Tibial artery (tissue), 4 donors: ENCODE measurements around the gene ZNF516.

Source experiments
- DNase-seq, 2 donors: peaks; one replicate each; pipeline ENCODE4 v3.0.0-alpha.2; 2019
- H3K27ac ChIP-seq, 2 donors: fragments of 200-600 bp; sonication (generic) in 1 of 2; 1 replicate in 1 of 2; 2 replicates in 1 of 2; pipeline ENCODE4 v1.5.1; 2018 to 2019; ENCODE audit warnings: mild to moderate bottlenecking in 1 of 2
- H3K27me3 ChIP-seq, 2 donors: fragments of 200-600 bp; sonication (generic) in 1 of 2; one replicate each; pipeline versions ENCODE4 v1.5.1 to v1.6.0; 2016 to 2019
- H3K36me3 ChIP-seq, 3 donors: fragments of 200-600 bp; sonication (generic) in 2 of 3; one replicate each; pipeline ENCODE4 v1.5.1; 2016 to 2019; ENCODE audit warnings: mild to moderate bottlenecking in 2 of 3
- H3K4me1 ChIP-seq, 4 donors: fragments of 200-600 bp; sonication (generic) in 2 of 4; 1 replicate in 3 of 4; 2 replicates in 1 of 4; pipeline ENCODE4 v1.5.1; 2016 to 2019
- H3K4me3 ChIP-seq, 2 donors: fragments of 200-600 bp; sonication (generic) in 1 of 2; 1 replicate in 1 of 2; 2 replicates in 1 of 2; pipeline ENCODE4 v1.5.1; 2018 to 2019; ENCODE audit warnings: mild to moderate bottlenecking in 2 of 2
- H3K9me3 ChIP-seq, 3 donors: fragments of 200-600 bp; sonication (generic) in 1 of 3; one replicate each; pipeline ENCODE4 v1.5.1; 2016 to 2019
- CTCF ChIP-seq, 2 experiments: fragments of 200-600 bp in 1 of 2; fragments of 450-650 bp in 1 of 2; IDR thresholded peaks; one replicate each; pipeline ENCODE4 v1.5.1; 2017 to 2019; ENCODE audit warnings: antibody characterized with exemption in 2 of 2, mild to moderate bottlenecking in 1 of 2, moderate library complexity in 1 of 2
- intact Hi-C: fragments of 100-400 bp; cut with DNase I; formaldehyde crosslinking; loops from one replicate; pipeline ENCODE4 v1.15.0; 2023; ENCODE audit warnings: low total_unique reads

ZNF516 gene

GRCh38 chr18:76506974-76507764 is 12.1 kb upstream of the ZNF516 start:
- H3K27me3 ChIP-seq, result no peaks in the 10 kb centered on the region
- no peak for TF ChIP-seq CTCF (IDR thresholded peaks at IDR 0.05)
- no peaks in the 10 kb centered on the region for H3K9me3 ChIP-seq
- no peaks in the 10 kb centered on the region for H3K4me1 ChIP-seq
- H3K36me3 ChIP-seq, result no peaks in the 10 kb centered on the region
- intact Hi-C loops, result no loop called here
- H3K27ac ChIP-seq, result no peak overlapping the region
- DNase-seq, result no peak
- no peak overlapping the region for H3K4me3 ChIP-seq

- H3K36me3 ChIP-seq, result no peaks in the 10 kb centered on the region
- no peaks in the 10 kb centered on the region for H3K27me3 ChIP-seq
- H3K27ac ChIP-seq, result no peak overlapping the region
- no peak for TF ChIP-seq CTCF (IDR thresholded peaks at IDR 0.05)
- H3K4me3 ChIP-seq, result no peak overlapping the region
- no peaks in the 10 kb centered on the region for H3K9me3 ChIP-seq
- H3K4me1 ChIP-seq, result no peaks in the 10 kb centered on the region
- no peak for DNase-seq
- intact Hi-C loops, result no loop called here
Measured at GRCh38 chr18:76506395-76506794, 11.4 kb upstream of the ZNF516 start.

- DNase-seq, result no peak
- intact Hi-C loops, result no loop called here
- Histone ChIP-seq H3K4me3 (no peak overlapping the region), H3K9me3 (no peaks in the 10 kb centered on the region), H3K27me3 (peaks cover 0 to 4% of the 10 kb centered on the region in 2 donors), H3K36me3 (no peaks in the 10 kb centered on the region), H3K4me1 (no peaks in the 10 kb centered on the region), H3K27ac (no peak overlapping the region)
- no peak for TF ChIP-seq CTCF (IDR thresholded peaks at IDR 0.05)
Measured at GRCh38 chr18:76505614-76506013, 10.6 kb upstream of the ZNF516 start.

GRCh38 chr18:76504749-76505148 is 9.7 kb upstream of the ZNF516 start:
- Histone ChIP-seq H3K4me1 (no peaks in the 10 kb centered on the region), H3K27me3 (peaks cover 0 to 7% of the 10 kb centered on the region in 2 donors), H3K9me3 (no peaks in the 10 kb centered on the region), H3K4me3 (no peak overlapping the region), H3K36me3 (no peaks in the 10 kb centered on the region), H3K27ac (no peak overlapping the region)
- no peak for TF ChIP-seq CTCF (IDR thresholded peaks at IDR 0.05)
- DNase-seq, result no peak
- intact Hi-C loops, result no loop called here

GRCh38 chr18:76503649-76504386 is 8.8 kb upstream of the ZNF516 start:
- no peaks in the 10 kb centered on the region for H3K4me1 ChIP-seq
- H3K4me3 ChIP-seq, result no peak overlapping the region
- H3K27me3 ChIP-seq, result peaks cover 0 to 7% of the 10 kb centered on the region in 2 donors
- intact Hi-C loops, result no loop called here
- DNase-seq, result no peak
- H3K27ac ChIP-seq, result no peak overlapping the region
- no peak for TF ChIP-seq CTCF (IDR thresholded peaks at IDR 0.05)
- no peaks in the 10 kb centered on the region for H3K36me3 ChIP-seq
- H3K9me3 ChIP-seq, result no peaks in the 10 kb centered on the region
